ENCODE data around the gene CUL2. TPM values are rescaled to one million over a fixed set of nuclear protein-coding genes. Genes with fewer than 3 reads are reported as not detected.

Gene CUL2
- total RNA-seq, 1 experiment from 2014 or later, result 36.1 TPM

DNA sequence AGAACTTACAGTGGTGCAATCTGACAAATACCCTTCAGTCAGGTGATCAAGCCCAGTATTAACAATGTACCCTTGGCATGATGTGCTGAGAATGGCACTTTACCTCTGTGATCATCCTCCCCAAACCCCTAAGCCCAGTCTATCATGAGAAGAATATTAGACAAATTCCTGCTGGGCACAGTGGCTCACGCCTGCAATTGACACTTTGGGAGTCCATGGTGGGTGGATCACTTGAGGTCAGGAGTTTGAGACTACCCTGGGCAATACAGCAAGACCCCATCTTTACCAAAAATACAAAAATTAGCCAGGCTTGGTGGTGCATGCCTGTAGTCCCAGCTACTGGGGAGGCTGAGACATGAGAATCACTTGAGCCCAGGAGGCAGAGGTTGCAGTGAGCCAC lies 7.4 kb upstream of the CUL2 start:
- no peak overlapping the region for H3K4me2 ChIP-seq (ENCODE audit: low read length)
- H3K9me2 ChIP-seq (ENCODE audit: insufficient read depth), result no peaks in the 10 kb centered on the region
- H4K20me1 ChIP-seq (ENCODE audit: insufficient read depth), result no peaks in the 10 kb centered on the region
- no peak overlapping the region for H3K9ac ChIP-seq (ENCODE audit: low read length)
- BruUV-seq (replicated peaks), result no TSS peak
- no peak overlapping the region for H3K4me3 ChIP-seq (replicated peaks in 1 of 2; ENCODE audit: low read depth in 1 of 2, low read length in 2 of 2)
- intact Hi-C loops (cut with micrococcal nuclease), result no loop called here
- no peaks in the 10 kb centered on the region for H3K4me1 ChIP-seq (ENCODE audit: control insufficient read depth in 1 of 2, insufficient read depth in 2 of 2, low read length in 2 of 2)
- ChIA-PET RAD21 (ENCODE audit: low non-redundant PET in 1 of 2, low total read pairs in 2 of 2, uncharacterized antibody in 2 of 2, unreplicated experiment in 2 of 2) (no interaction called here), CTCF (no interaction called here), POLR2A (no interaction called here)
- H3K79me2 ChIP-seq (ENCODE audit: insufficient read depth, low read length), result no peaks in the 10 kb centered on the region
- H3K36me3 ChIP-seq (ENCODE audit: control insufficient read depth in 1 of 2, insufficient read depth in 2 of 2, low read length in 2 of 2), result no peaks in the 10 kb centered on the region
- DNase-seq (ENCODE audit: low read depth, low spot score) (no peak), ATAC-seq (no peak)
- no peak for TF ChIP-seq POLR2AphosphoS5 (IDR thresholded peaks at IDR 0.05; ENCODE audit: low read depth, low read length)
- TF ChIP-seq FOSL1 (IDR thresholded peaks at IDR 0.05; ENCODE audit: low read depth), result no peak
- no peak for TF ChIP-seq TCF7L2 (IDR thresholded peaks at IDR 0.05; ENCODE audit: borderline replicate concordance, extremely low read depth, insufficient read depth, insufficient read length)
- no peak for TF ChIP-seq CEBPB (IDR thresholded peaks at IDR 0.05; ENCODE audit: low read depth)
- TF ChIP-seq, protein P1, sequence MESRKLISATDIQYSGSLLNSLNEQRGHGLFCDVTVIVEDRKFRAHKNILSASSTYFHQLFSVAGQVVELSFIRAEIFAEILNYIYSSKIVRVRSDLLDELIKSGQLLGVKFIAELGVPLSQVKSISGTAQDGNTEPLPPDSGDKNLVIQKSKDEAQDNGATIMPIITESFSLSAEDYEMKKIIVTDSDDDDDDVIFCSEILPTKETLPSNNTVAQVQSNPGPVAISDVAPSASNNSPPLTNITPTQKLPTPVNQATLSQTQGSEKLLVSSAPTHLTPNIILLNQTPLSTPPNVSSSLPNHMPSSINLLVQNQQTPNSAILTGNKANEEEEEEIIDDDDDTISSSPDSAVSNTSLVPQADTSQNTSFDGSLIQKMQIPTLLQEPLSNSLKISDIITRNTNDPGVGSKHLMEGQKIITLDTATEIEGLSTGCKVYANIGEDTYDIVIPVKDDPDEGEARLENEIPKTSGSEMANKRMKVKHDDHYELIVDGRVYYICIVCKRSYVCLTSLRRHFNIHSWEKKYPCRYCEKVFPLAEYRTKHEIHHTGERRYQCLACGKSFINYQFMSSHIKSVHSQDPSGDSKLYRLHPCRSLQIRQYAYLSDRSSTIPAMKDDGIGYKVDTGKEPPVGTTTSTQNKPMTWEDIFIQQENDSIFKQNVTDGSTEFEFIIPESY (IDR thresholded peaks at IDR 0.05; ENCODE audit: extremely low read depth, insufficient replicate concordance, low read length), result no peak
- TF ChIP-seq, protein P2, sequence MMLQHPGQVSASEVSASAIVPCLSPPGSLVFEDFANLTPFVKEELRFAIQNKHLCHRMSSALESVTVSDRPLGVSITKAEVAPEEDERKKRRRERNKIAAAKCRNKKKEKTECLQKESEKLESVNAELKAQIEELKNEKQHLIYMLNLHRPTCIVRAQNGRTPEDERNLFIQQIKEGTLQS (IDR thresholded peaks at IDR 0.05), result no peak
- no peak for TF ChIP-seq ZNF274 (IDR thresholded peaks at IDR 0.05; ENCODE audit: low read depth, low read length)
- TF ChIP-seq YY1 (IDR thresholded peaks at IDR 0.05; ENCODE audit: extremely low read depth, insufficient replicate concordance, low read depth, low read length), result no peak
- no peak for TF ChIP-seq POLR2A (IDR thresholded peaks at IDR 0.05; ENCODE audit: borderline replicate concordance, extremely low read depth, insufficient read depth, insufficient read length)
- no peak for TF ChIP-seq SP1 (IDR thresholded peaks at IDR 0.05; ENCODE audit: low read depth)
- no peak for TF ChIP-seq RAD21 (IDR thresholded peaks at IDR 0.05; ENCODE audit: low read depth)
- TF ChIP-seq JUND (IDR thresholded peaks at IDR 0.05), result no peak
- no peaks in the 10 kb centered on the region for H3K27me3 ChIP-seq (ENCODE audit: insufficient read depth, low read length)
- no peak overlapping the region for H3K27ac ChIP-seq (ENCODE audit: low read depth, low read length)
- peaks cover 0 to 5% of the 10 kb centered on the region in 2 experiments; a peak in 1 of 4 replicates for H3K9me3 ChIP-seq (ENCODE audit: control insufficient read depth in 1 of 2, insufficient read depth in 1 of 2, low read depth in 1 of 2, low read length in 2 of 2)
- no peak overlapping the region for H2AFZ ChIP-seq (ENCODE audit: low read depth, low read length, poor library complexity, severe bottlenecking)

Data from HCT116 (cell line).